Lower leg skin (tissue), 3 donors: Measurements from ENCODE around the gene ALLC.

Experiments
- CTCF ChIP-seq, 3 donors: fragments of 450-650 bp; IDR thresholded peaks; one replicate each; pipeline ENCODE4 v1.5.1; 2016; ENCODE audit warnings: antibody characterized with exemption in 3 of 3, mild to moderate bottlenecking in 3 of 3, moderate library complexity in 2 of 3
- POLR2A ChIP-seq, 2 donors: fragments of 450-650 bp; IDR thresholded peaks; one replicate each; pipeline ENCODE4 v1.6.1; 2016 to 2017; ENCODE audit warnings: antibody characterized with exemption in 2 of 2, mild to moderate bottlenecking in 1 of 2, moderate library complexity in 1 of 2

GRCh38 chr2:3741396-3741795, 83.4 kb downstream of the ALLC start:
- TF ChIP-seq CTCF (IDR thresholded peaks at IDR 0.05) (no peak), POLR2A (IDR thresholded peaks at IDR 0.05) (no peak)
